B cell (primary cell): ENCODE data around the gene STX5. TPM values are rescaled to one million over a fixed set of nuclear protein-coding genes. Genes with fewer than 3 reads are reported as not detected.

Source experiments
- ATAC-seq: fragments of 200-7000 bp; cut with Tn5 transposase; one replicate; pipeline ENCODE4 v1.10.0; 2021; ENCODE audit warnings: low read depth, mild to moderate bottlenecking, moderate number of reproducible peaks, moderate library complexity
- CTCF ChIA-PET: fragments of 350-600 bp; sonication (Branson Sonifier 250); formaldehyde crosslinking; loops from one replicate; lab custom pipeline; 2021; ENCODE audit warnings: antibody characterized with exemption, inconsistent platforms; lab: Charles Lee
- POLR2A ChIA-PET: fragments of 350-600 bp; sonication (Branson Sonifier 250); formaldehyde crosslinking; loops from one replicate; lab custom pipeline; 2021; ENCODE audit warnings: antibody characterized with exemption; lab: Charles Lee
- DNase-seq: peaks from one replicate; pipeline ENCODE4 v3.0.0; 2013
- H2AFZ ChIP-seq: 2 replicates; pipeline ENCODE4 v1.6.1; 2012; ENCODE audit warnings: mild to moderate bottlenecking, low read depth, low read length; ENCODE audit not compliant: insufficient read depth, poor library complexity, severe bottlenecking
- H3K27ac ChIP-seq, 2 donors: 1 replicate in 1 of 2; 2 replicates in 1 of 2; pipeline ENCODE4 v1.5.1; 2012 to 2013; ENCODE audit warnings: low read length in 2 of 2, mild to moderate bottlenecking in 2 of 2, moderate library complexity in 1 of 2
- H3K27me3 ChIP-seq, 4 experiments: fragments of 200-600 bp in 1 of 4; sonication (generic) in 1 of 4; replicated peaks in 1 of 4; 1 replicate in 2 of 4; 2 replicates in 2 of 4; pipeline versions ENCODE4 v1.6.1 to v1.7.0; 2013 to 2016; ENCODE audit warnings: low read length in 3 of 4, mild to moderate bottlenecking in 2 of 4, mixed read lengths in 1 of 4, moderate library complexity in 1 of 4; ENCODE audit not compliant: insufficient read depth in 4 of 4, control insufficient read depth in 3 of 4; ENCODE audit errors: control extremely low read depth in 1 of 4
- H3K36me3 ChIP-seq, 2 experiments: replicated peaks in 1 of 2; 1 replicate in 1 of 2; 2 replicates in 1 of 2; pipeline versions ENCODE4 v1.6.1 to v1.7.1; 2013; ENCODE audit warnings: low read length in 1 of 2; ENCODE audit not compliant: insufficient read depth in 2 of 2, control insufficient read depth in 1 of 2; ENCODE audit errors: control extremely low read depth in 1 of 2, extremely low read depth in 1 of 2
- H3K4me1 ChIP-seq, 2 donors: fragments of 200-600 bp in 1 of 2; sonication (generic) in 1 of 2; 1 replicate in 1 of 2; 2 replicates in 1 of 2; pipeline versions ENCODE4 v1.5.1 to v1.6.1; 2013 to 2017; ENCODE audit warnings: low read length in 2 of 2; ENCODE audit not compliant: control insufficient read depth in 2 of 2, insufficient read depth in 2 of 2
- H3K4me2 ChIP-seq: replicated peaks from 2 replicates; pipeline ENCODE3; 2012; ENCODE audit warnings: mild to moderate bottlenecking, low read depth, low read length; ENCODE audit not compliant: poor library complexity, severe bottlenecking
- H3K4me3 ChIP-seq, 5 experiments: fragments of 200-600 bp in 1 of 5; sonication (generic) in 1 of 5; 1 replicate in 3 of 5; 2 replicates in 2 of 5; pipeline versions ENCODE4 v1.5.1 to v1.7.0; 2011 to 2016; ENCODE audit warnings: low read length in 4 of 5, mild to moderate bottlenecking in 4 of 5, low read depth in 2 of 5, control low read depth in 1 of 5, moderate library complexity in 1 of 5; ENCODE audit not compliant: insufficient read depth in 1 of 5; ENCODE audit errors: control extremely low read depth in 1 of 5, extremely low read depth in 1 of 5
- H3K79me2 ChIP-seq: fragments of 200-600 bp; sonication (generic); one replicate; pipeline ENCODE4 v1.6.0; 2016; ENCODE audit warnings: low read length; ENCODE audit not compliant: control insufficient read depth, insufficient read depth
- H3K9ac ChIP-seq: fragments of 200-600 bp; sonication (generic); 2 replicates; pipeline ENCODE4 v1.6.1; 2017; ENCODE audit warnings: mild to moderate bottlenecking, low read length, moderate library complexity
- H3K9me3 ChIP-seq, 3 donors: one replicate each; pipeline versions ENCODE4 v1.6.1 to v1.7.1; 2013; ENCODE audit warnings: low read length in 2 of 3; ENCODE audit not compliant: control insufficient read depth in 2 of 3, insufficient read depth in 1 of 3; ENCODE audit errors: control extremely low read depth in 1 of 3
- H4K20me1 ChIP-seq: 2 replicates; pipeline ENCODE4 v1.6.0; 2012; ENCODE audit warnings: mild to moderate bottlenecking, low read length; ENCODE audit not compliant: insufficient read depth, control insufficient read depth, poor library complexity, severe bottlenecking
- H3K27ac Mint-ChIP-seq: one replicate; pipeline ENCODE4 v1.8.0; 2021; ENCODE audit warnings: mixed read lengths
- H3K27me3 Mint-ChIP-seq: one replicate; pipeline ENCODE4 v1.8.0; 2021; ENCODE audit warnings: mixed read lengths
- H3K4me1 Mint-ChIP-seq: one replicate; pipeline ENCODE4 v1.8.0; 2021; ENCODE audit warnings: mixed read lengths
- H3K4me3 Mint-ChIP-seq: one replicate; pipeline ENCODE4 v1.8.0; 2021; ENCODE audit warnings: mixed read lengths
- H3K9me3 Mint-ChIP-seq: one replicate; pipeline ENCODE4 v1.8.0; 2022; ENCODE audit warnings: mixed read lengths; ENCODE audit not compliant: insufficient read depth
- CTCF ChIP-seq: fragments of 200-600 bp; IDR thresholded peaks from one replicate; pipeline ENCODE4 v1.8.0; 2022; ENCODE audit warnings: antibody characterized with exemption, mild to moderate bottlenecking
- EZH2 ChIP-seq: IDR thresholded peaks from 2 replicates; pipeline ENCODE4 v1.6.1; 2012; ENCODE audit warnings: borderline replicate concordance, low read depth, mild to moderate bottlenecking, moderate library complexity, low read length; ENCODE audit not compliant: insufficient read depth, poor library complexity, severe bottlenecking
- WGBS: methylation state at CpG from one replicate; pipeline ENCODE4 v1.1.5; 2013; ENCODE audit warnings: missing lambda C conversion rate; ENCODE audit not compliant: insufficient coverage; 5-methylcytosine and 5-hydroxymethylcytosine counted together
- intact Hi-C: fragments of 100-400 bp; cut with micrococcal nuclease; formaldehyde crosslinking; loops from one replicate; pipeline ENCODE4 v1.10.0; 2022
- polyA plus RNA-seq: library from polyadenylated mRNA; depleted of rRNA; stranded (reverse); fragments of >200 nt; gene quantifications from 2 replicates; pipeline ENCODE4 v1.2.3, GENCODE V29; 2012
- total RNA-seq, 2 donors: library from RNA; stranded (reverse); fragments of 120-200 nt in 1 of 2; gene quantifications; 1 replicate in 1 of 2; 2 replicates in 1 of 2; pipeline versions ENCODE4 v1.2.3 to v1.2.4, GENCODE V29; 2013 to 2022

The STX5 gene
- total and polyA plus RNA-seq, 2 donors (not counting 1 experiment from before 2014, with no cell fraction given), result 41.0 to 99.1 TPM

GRCh38 chr11:62811659-62812058 lies 20.2 kb downstream of the STX5 start:
- H3K27me3 ChIP-seq, result no peaks in the 10 kb centered on the region
- Mint-ChIP-seq H3K27me3 (no peaks in the 10 kb centered on the region), H3K27ac (peak overlapping the region; percentile 20), H3K4me3 (no peak overlapping the region), H3K9me3 (no peaks in the 10 kb centered on the region), H3K4me1 (peaks cover 1% of the 10 kb centered on the region)
- DNase-seq (no peak), ATAC-seq (no peak)
- H3K27ac ChIP-seq, result no peak overlapping the region
- no peaks in the 10 kb centered on the region for H4K20me1 ChIP-seq
- ChIA-PET POLR2A (interaction anchor here (0.7 to 1.2 kb wide), 4 partner anchors 30 to 237 kb away, joined by 3 to 10 read pairs (median 4); no protein-coding TSS in a partner anchor), CTCF (interaction anchor here (1.2 kb wide), 1 partner anchor 11 kb away, joined by 3 read pairs; no protein-coding TSS in a partner anchor)
- no peaks in the 10 kb centered on the region for H3K9me3 ChIP-seq
- TF ChIP-seq CTCF (no peak), EZH2 (no peak)
- 80% methylated on average over 1 of the region's 2 CpGs for WGBS
- H3K4me1 ChIP-seq, result peaks cover 0 to under 1% of the 10 kb centered on the region in 2 donors
- H3K4me3 ChIP-seq, result no peak overlapping the region
- no peaks in the 10 kb centered on the region for H3K79me2 ChIP-seq
- intact Hi-C loops, result no loop called here
- H3K9ac ChIP-seq, result no peak overlapping the region
- H3K36me3 ChIP-seq, result peaks cover 0 to 5% of the 10 kb centered on the region in 2 experiments
- H3K4me2 ChIP-seq, result no peak overlapping the region
- no peak overlapping the region for H2AFZ ChIP-seq

- intact Hi-C loops, result no loop called here
- WGBS, result 77% methylated on average over 1 of the region's 1 CpG
- CTCF ChIA-PET, result no interaction called here
- POLR2A ChIA-PET, result interaction anchor here (0.7 to 0.8 kb wide), 2 partner anchors 31 to 32 kb away, joined by 3 to 5 read pairs; no protein-coding TSS in a partner anchor
- no peak for TF ChIP-seq EZH2
- no peak for TF ChIP-seq CTCF
- ATAC-seq (no peak), DNase-seq (no peak)
- Histone ChIP-seq H3K27ac (no peak overlapping the region), H3K27me3 (no peaks in the 10 kb centered on the region), H3K4me2 (no peak overlapping the region), H3K79me2 (no peaks in the 10 kb centered on the region), H3K4me3 (no peak overlapping the region), H3K9me3 (no peaks in the 10 kb centered on the region), H2AFZ (no peak overlapping the region), H3K36me3 (peaks cover 0 to 4% of the 10 kb centered on the region in 2 experiments), H3K4me1 (peaks cover 0 to 9% of the 10 kb centered on the region in 2 donors), H4K20me1 (no peaks in the 10 kb centered on the region), H3K9ac (no peak overlapping the region)
- H3K9me3 Mint-ChIP-seq, result no peaks in the 10 kb centered on the region
- H3K4me1 Mint-ChIP-seq, result peaks cover 8% of the 10 kb centered on the region
- no peak overlapping the region for H3K4me3 Mint-ChIP-seq
- no peaks in the 10 kb centered on the region for H3K27me3 Mint-ChIP-seq
- H3K27ac Mint-ChIP-seq, result peak overlapping the region; percentile 60
These were observed 21.1 kb downstream of the STX5 start for GRCh38 chr11:62810748-62811147.
